Neural cell (in vitro differentiated cells): ENCODE data around the gene MYO3A. TPM values are rescaled to one million over a fixed set of nuclear protein-coding genes. Genes with fewer than 3 reads are reported as not detected.

Experiments
- H2AFZ ChIP-seq: fragments of 200-600, 300-800 bp; sonication (generic), shearing (Covaris generic); 2 replicates; pipeline ENCODE4 v1.6.0; 2014; ENCODE audit warnings: low read depth, mild to moderate bottlenecking, antibody characterized with exemption, low read length, moderate library complexity
- H3F3A ChIP-seq: fragments of 200-600 bp; shearing (Covaris generic); 2 replicates; pipeline ENCODE4 v1.6.1; 2016; ENCODE audit warnings: mild to moderate bottlenecking, moderate library complexity, mixed read lengths, antibody characterized with exemption, low read length; ENCODE audit not compliant: insufficient read depth, poor library complexity, severe bottlenecking
- H3K27ac ChIP-seq: fragments of 200-600, 300-800 bp; sonication (generic), shearing (Covaris generic); 2 replicates; pipeline ENCODE4 v1.5.1; 2014; ENCODE audit warnings: mild to moderate bottlenecking, low read length, moderate library complexity
- H3K27me3 ChIP-seq: fragments of 300-800, 200-600 bp; sonication (generic), shearing (Covaris generic); 2 replicates; pipeline ENCODE4 v1.6.0; 2014; ENCODE audit warnings: mild to moderate bottlenecking, low read depth, low read length, moderate library complexity; ENCODE audit not compliant: insufficient read depth
- H3K36me3 ChIP-seq: fragments of 300-800, 200-600 bp; sonication (generic), shearing (Covaris generic); 2 replicates; pipeline ENCODE4 v1.5.1; 2014; ENCODE audit warnings: mild to moderate bottlenecking, antibody characterized with exemption, low read length, moderate library complexity; ENCODE audit not compliant: insufficient read depth
- H3K4me2 ChIP-seq: fragments of 300-800, 200-600 bp; sonication (generic), shearing (Covaris generic); 2 replicates; pipeline ENCODE4 v1.6.0; 2014; ENCODE audit warnings: mild to moderate bottlenecking, low read length
- H3K4me3 ChIP-seq: fragments of 300-800, 200-600 bp; sonication (generic), shearing (Covaris generic); 2 replicates; pipeline ENCODE4 v1.5.1; 2014; ENCODE audit warnings: mild to moderate bottlenecking, low read length, moderate library complexity
- H3K79me2 ChIP-seq: fragments of 200-600 bp; shearing (Covaris generic); replicated peaks from 2 replicates; pipeline ENCODE4 v1.6.0; 2014; ENCODE audit warnings: mild to moderate bottlenecking, low read length, moderate library complexity; ENCODE audit not compliant: insufficient read depth
- H3K9ac ChIP-seq: fragments of 300-800, 200-600 bp; sonication (generic), shearing (Covaris generic); 2 replicates; pipeline ENCODE4 v1.6.1; 2016; ENCODE audit warnings: mild to moderate bottlenecking, low read length, mixed read lengths
- H3K9me2 ChIP-seq: fragments of 200-600 bp; shearing (Covaris generic); 2 replicates; pipeline ENCODE4 v1.6.1; 2016; ENCODE audit warnings: mild to moderate bottlenecking, low read length, mixed read lengths; ENCODE audit not compliant: insufficient read depth
- H3K9me3 ChIP-seq: fragments of 200-600, 300-800 bp; sonication (generic), shearing (Covaris generic); 2 replicates; pipeline ENCODE4 v1.6.1; 2016; ENCODE audit warnings: mild to moderate bottlenecking, mixed run types, low read length, moderate library complexity, mixed read lengths
- H4K20me1 ChIP-seq: fragments of 200-600 bp; shearing (Covaris generic); 2 replicates; pipeline ENCODE4 v1.6.1; 2016; ENCODE audit warnings: mild to moderate bottlenecking, mixed run types; ENCODE audit not compliant: insufficient read depth
- CTCF ChIP-seq: fragments of 450-650 bp; IDR thresholded peaks from 2 replicates; pipeline ENCODE4 v1.5.1; 2014; ENCODE audit warnings: antibody characterized with exemption, mild to moderate bottlenecking, moderate library complexity; ENCODE audit not compliant: poor library complexity, severe bottlenecking
- EP300 ChIP-seq: fragments of 450-650 bp; conservative IDR thresholded peaks from 2 replicates; pipeline ENCODE4 v1.6.1; 2014; ENCODE audit warnings: antibody characterized with exemption, mild to moderate bottlenecking, moderate library complexity; ENCODE audit not compliant: poor library complexity, severe bottlenecking
- EZH2 ChIP-seq: fragments of 200-600, 300-800 bp; shearing (Covaris generic), sonication (generic); IDR thresholded peaks from 2 replicates; pipeline ENCODE4 v1.6.1; 2014; ENCODE audit warnings: antibody characterized with exemption, low read length, borderline replicate concordance, mild to moderate bottlenecking; ENCODE audit not compliant: insufficient read depth, poor library complexity, severe bottlenecking
- MXI1 ChIP-seq: fragments of 450-650 bp; conservative IDR thresholded peaks from 2 replicates; pipeline ENCODE4 v1.6.1; 2014; ENCODE audit warnings: antibody characterized with exemption, mild to moderate bottlenecking; ENCODE audit not compliant: poor library complexity, severe bottlenecking
- POLR2AphosphoS5 ChIP-seq: IDR thresholded peaks from 2 replicates; pipeline ENCODE4 v1.6.1; 2012
- RAD21 ChIP-seq: fragments of 450-650 bp; conservative IDR thresholded peaks from 2 replicates; pipeline ENCODE4 v1.6.1; 2014; ENCODE audit warnings: antibody characterized with exemption, mild to moderate bottlenecking, moderate library complexity
- REST ChIP-seq: IDR thresholded peaks from 2 replicates; pipeline ENCODE4 v1.6.1; 2012; ENCODE audit warnings: borderline replicate concordance
- SMC3 ChIP-seq: fragments of 450-650 bp; conservative IDR thresholded peaks from 2 replicates; pipeline ENCODE4 v1.6.1; 2014; ENCODE audit warnings: antibody characterized with exemption, mild to moderate bottlenecking, moderate library complexity; ENCODE audit not compliant: poor library complexity
- TAF1 ChIP-seq: IDR thresholded peaks from 2 replicates; pipeline ENCODE4 v1.6.1; 2012; ENCODE audit warnings: low read depth
- polyA plus RNA-seq: library from polyadenylated mRNA; depleted of rRNA; stranded (reverse); fragments of >200 nt; gene quantifications from 2 replicates; pipeline ENCODE4 v1.2.3, GENCODE V29; 2014

Gene MYO3A
- polyA plus RNA-seq, 1 donor from 2014 or later: 4.1 TPM

- H3K27ac ChIP-seq: no peak overlapping the region
- no peak overlapping the region for H3K4me2 ChIP-seq
- no peak overlapping the region for H3K9ac ChIP-seq
- no peaks in the 10 kb centered on the region for H3K79me2 ChIP-seq
- H3K9me2 ChIP-seq: no peaks in the 10 kb centered on the region
- no peaks in the 10 kb centered on the region for H4K20me1 ChIP-seq
- no peaks in the 10 kb centered on the region for H3K27me3 ChIP-seq
- no peak overlapping the region for H3K4me3 ChIP-seq
- TF ChIP-seq MXI1: no peak
- no peak for TF ChIP-seq RAD21
- TF ChIP-seq SMC3: no peak
- TF ChIP-seq EP300: no peak
- TF ChIP-seq POLR2AphosphoS5: no peak
- no peaks in the 10 kb centered on the region for H3K9me3 ChIP-seq
- H2AFZ ChIP-seq: no peak overlapping the region
- H3K36me3 ChIP-seq: no peaks in the 10 kb centered on the region
- H3F3A ChIP-seq: no peaks in the 10 kb centered on the region
Measured at GRCh38 chr10:25959540-25960232, 25.7 kb downstream of the MYO3A start.

- Histone ChIP-seq H2AFZ (no peak overlapping the region), H3K27ac (no peak overlapping the region), H3K4me2 (no peak overlapping the region), H3K4me3 (no peak overlapping the region), H3K36me3 (no peaks in the 10 kb centered on the region), H3F3A (no peaks in the 10 kb centered on the region), H3K9ac (no peak overlapping the region), H3K27me3 (no peaks in the 10 kb centered on the region), H3K79me2 (no peaks in the 10 kb centered on the region), H4K20me1 (no peaks in the 10 kb centered on the region), H3K9me2 (no peaks in the 10 kb centered on the region), H3K9me3 (no peaks in the 10 kb centered on the region)
- TF ChIP-seq RAD21: no peak
- TF ChIP-seq MXI1: no peak
- TF ChIP-seq TAF1: no peak
- no peak for TF ChIP-seq SMC3
- no peak for TF ChIP-seq POLR2AphosphoS5
- TF ChIP-seq CTCF: no peak
- TF ChIP-seq EZH2: no peak
- TF ChIP-seq EP300: no peak
- no peak for TF ChIP-seq REST
Measured at GRCh38 chr10:25965584-25965983, 31.6 kb downstream of the MYO3A start.
